Right atrium auricular region (tissue), 2 donors: Measurements from ENCODE around the gene C5orf63. TPM values are rescaled to one million over a fixed set of nuclear protein-coding genes. Genes with fewer than 3 reads are reported as not detected.

Experiments used
- DNase-seq: peaks from one replicate; pipeline ENCODE4 v3.0.0-alpha.2; 2019; ENCODE audit warnings: low spot score
- H3K27ac ChIP-seq, 2 donors: fragments of 200-600 bp; sonication (generic); 1 replicate in 1 of 2; 2 replicates in 1 of 2; pipeline ENCODE4 v1.5.1; 2016 to 2019
- H3K27me3 ChIP-seq, 2 donors: fragments of 200-600 bp; sonication (generic); one replicate each; pipeline versions ENCODE4 v1.5.1 to v1.6.0; 2017 to 2019
- H3K36me3 ChIP-seq: fragments of 200-600 bp; sonication (generic); one replicate; pipeline ENCODE4 v1.5.1; 2016
- H3K4me1 ChIP-seq, 2 donors: fragments of 200-600 bp; sonication (generic); one replicate each; pipeline versions ENCODE4 v1.5.1 to v1.6.0; 2017 to 2019
- H3K4me3 ChIP-seq, 2 donors: fragments of 200-600 bp; sonication (generic); 1 replicate in 1 of 2; 2 replicates in 1 of 2; pipeline ENCODE4 v1.5.1; 2017 to 2019; ENCODE audit warnings: mild to moderate bottlenecking in 1 of 2, moderate library complexity in 1 of 2
- H3K9me3 ChIP-seq, 2 donors: fragments of 200-600 bp; sonication (generic); one replicate each; pipeline ENCODE4 v1.5.1; 2019
- total RNA-seq, 2 donors: library from RNA; depleted of rRNA; stranded (reverse); fragments of >200 nt; gene quantifications; one replicate each; pipeline ENCODE4 v1.1.0, GENCODE V29; 2016
- TF ChIP-seq, protein P1 (sequence below), 2 donors: fragments of 200-600 bp; sonication (generic); IDR thresholded peaks; one replicate each; pipeline ENCODE4 v1.5.1; 2019; ENCODE audit warnings: antibody characterized with exemption in 2 of 2

The C5orf63 gene
- total RNA-seq, 2 donors from 2014 or later = 1.7 to 2.8 TPM

DNA sequence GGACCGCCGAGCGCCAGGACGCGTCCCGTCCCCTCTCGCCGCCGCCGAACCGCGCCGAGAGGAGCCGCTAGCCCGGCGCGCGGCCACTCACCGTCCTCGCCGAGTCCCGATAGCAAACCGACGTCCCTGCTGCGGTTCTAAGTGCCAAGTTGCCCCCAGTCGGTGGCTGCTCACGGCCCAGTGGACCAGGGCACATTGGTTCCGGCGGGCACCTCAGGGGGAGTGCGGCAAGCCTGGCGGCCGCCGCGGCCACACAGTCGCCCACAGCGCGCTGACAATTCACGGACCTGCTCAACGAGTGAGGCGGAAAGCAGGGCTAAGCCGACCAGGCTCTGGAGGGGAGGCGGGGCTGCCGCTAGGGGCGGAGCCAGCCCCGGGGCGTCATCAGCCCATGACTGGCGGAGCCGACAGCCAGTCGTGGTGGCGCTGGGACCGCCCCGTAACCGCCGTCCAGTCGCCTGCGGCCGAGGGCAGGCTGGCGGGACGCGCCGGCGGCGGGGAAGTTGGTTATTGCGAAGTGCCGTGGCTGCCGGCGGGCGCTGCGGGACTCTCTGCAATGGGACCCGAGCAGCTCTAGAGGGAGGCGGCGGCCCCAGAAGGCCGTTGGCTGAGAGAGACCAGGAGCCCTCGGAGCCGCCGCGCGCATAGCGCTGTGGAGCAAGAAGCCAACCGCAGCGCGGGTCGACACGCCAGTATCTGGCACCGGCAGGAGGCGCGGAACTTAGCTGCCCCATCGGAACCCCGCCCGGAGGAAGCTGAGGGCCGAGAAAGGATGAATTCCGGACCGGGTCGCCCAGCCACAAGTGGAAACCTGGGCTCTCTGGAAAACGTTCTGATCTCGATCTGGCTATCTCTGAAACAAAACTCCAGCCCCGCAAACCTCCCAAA, 42.8 kb downstream of the C5orf63 start, which contains the start of gene MARCHF3:
MARCHF3 (minus strand) TSS at position 300 of the 888 bp plus-strand sequence. CDS start 112,387 bp downstream, outside the sequence.
- Histone ChIP-seq H3K4me3 (peak within 1 kb of the TSS; percentile 81), H3K4me1 (peaks cover 0 to 23% of the 10 kb centered on the region in 2 donors), H3K9me3 (no peaks in the 10 kb centered on the region), H3K27me3 (no peaks in the 10 kb centered on the region), H3K36me3 (no peaks in the 10 kb centered on the region), H3K27ac (peak within 1 kb of the TSS; percentile 94 to 97)
- peak; percentile 94 for DNase-seq
- TF ChIP-seq, protein P1, sequence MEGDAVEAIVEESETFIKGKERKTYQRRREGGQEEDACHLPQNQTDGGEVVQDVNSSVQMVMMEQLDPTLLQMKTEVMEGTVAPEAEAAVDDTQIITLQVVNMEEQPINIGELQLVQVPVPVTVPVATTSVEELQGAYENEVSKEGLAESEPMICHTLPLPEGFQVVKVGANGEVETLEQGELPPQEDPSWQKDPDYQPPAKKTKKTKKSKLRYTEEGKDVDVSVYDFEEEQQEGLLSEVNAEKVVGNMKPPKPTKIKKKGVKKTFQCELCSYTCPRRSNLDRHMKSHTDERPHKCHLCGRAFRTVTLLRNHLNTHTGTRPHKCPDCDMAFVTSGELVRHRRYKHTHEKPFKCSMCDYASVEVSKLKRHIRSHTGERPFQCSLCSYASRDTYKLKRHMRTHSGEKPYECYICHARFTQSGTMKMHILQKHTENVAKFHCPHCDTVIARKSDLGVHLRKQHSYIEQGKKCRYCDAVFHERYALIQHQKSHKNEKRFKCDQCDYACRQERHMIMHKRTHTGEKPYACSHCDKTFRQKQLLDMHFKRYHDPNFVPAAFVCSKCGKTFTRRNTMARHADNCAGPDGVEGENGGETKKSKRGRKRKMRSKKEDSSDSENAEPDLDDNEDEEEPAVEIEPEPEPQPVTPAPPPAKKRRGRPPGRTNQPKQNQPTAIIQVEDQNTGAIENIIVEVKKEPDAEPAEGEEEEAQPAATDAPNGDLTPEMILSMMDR (IDR thresholded peaks at IDR 0.05) = peak; percentile 13 to 45

DNA sequence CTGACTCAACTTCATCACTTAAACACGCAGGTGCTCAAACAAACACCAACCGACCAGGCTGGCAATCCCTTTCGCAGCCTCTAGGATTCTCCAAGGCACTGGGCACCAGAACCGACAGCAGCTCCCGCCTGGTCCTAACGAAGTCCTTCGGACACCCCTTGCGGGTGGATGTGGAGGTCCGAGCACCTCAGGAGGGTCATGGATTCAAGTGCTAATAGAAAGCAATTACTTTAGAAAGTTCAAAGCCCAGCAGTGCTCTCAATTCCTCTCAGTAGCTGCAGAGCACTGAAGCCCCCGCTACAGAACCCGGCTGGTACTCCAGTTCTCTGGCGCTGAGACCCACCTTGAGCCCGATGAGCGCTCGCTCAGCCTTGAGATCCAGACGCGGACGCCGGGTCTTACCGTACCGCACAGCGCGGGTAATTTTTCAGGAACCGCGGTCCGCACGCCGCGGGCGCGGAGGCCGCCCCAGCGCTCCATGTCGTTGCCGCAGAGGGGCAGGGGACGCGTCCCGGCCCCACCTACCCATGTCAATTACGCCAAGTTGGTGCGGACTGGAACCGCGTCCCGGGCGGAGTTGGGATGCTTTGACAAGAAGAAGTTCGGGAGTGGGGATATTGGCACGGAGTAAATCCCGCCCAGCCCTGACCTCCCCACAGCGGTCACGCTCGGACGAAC, 43.6 kb downstream of the C5orf63 start:
- H3K4me3 ChIP-seq = peak overlapping the region; percentile 81
- TF ChIP-seq, protein P1 (IDR thresholded peaks at IDR 0.05) = peak; percentile 29 to 57
- peak overlapping the region; percentile 94 to 97 for H3K27ac ChIP-seq
- H3K36me3 ChIP-seq = no peaks in the 10 kb centered on the region
- DNase-seq = peak; percentile 65
- no peaks in the 10 kb centered on the region for H3K27me3 ChIP-seq
- H3K9me3 ChIP-seq = no peaks in the 10 kb centered on the region
- H3K4me1 ChIP-seq = peaks cover 0 to 26% of the 10 kb centered on the region in 2 donors

DNA sequence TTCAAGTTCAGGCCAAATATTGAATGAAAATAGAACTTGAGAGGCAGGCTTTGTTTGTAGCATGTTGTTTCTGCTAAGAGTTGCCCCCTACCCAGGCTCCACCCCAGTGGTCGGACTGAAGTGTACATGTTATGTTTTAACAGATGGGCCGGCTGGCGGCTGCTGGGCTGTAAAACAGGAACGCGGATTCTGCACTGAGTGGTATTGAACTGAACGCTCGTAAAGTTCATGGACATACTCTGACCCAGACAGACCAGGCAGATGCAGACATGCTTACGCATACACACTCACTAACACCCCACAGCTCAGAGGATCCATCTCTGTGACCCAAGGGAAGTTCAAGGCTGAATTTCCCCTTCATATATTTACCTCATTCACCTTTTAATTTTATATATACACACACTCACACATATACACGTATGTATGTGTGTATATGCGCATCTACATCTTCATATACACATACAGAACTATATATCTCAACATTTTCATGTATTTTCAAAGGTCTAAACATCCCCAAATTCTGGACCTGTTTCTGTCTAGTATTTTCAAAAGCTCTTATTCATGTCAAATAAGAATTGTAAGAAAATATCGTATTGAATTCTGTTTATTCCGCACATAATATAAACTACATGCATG, 44.4 kb downstream of the C5orf63 start:
- no peaks in the 10 kb centered on the region for H3K27me3 ChIP-seq
- TF ChIP-seq, protein P1 (IDR thresholded peaks at IDR 0.05) = no peak
- peaks cover 0 to 26% of the 10 kb centered on the region in 2 donors for H3K4me1 ChIP-seq
- peak overlapping the region; percentile 94 to 97 for H3K27ac ChIP-seq
- H3K9me3 ChIP-seq = no peaks in the 10 kb centered on the region
- H3K36me3 ChIP-seq = no peaks in the 10 kb centered on the region
- H3K4me3 ChIP-seq = peak overlapping the region; percentile 81
- DNase-seq = no peak

DNA sequence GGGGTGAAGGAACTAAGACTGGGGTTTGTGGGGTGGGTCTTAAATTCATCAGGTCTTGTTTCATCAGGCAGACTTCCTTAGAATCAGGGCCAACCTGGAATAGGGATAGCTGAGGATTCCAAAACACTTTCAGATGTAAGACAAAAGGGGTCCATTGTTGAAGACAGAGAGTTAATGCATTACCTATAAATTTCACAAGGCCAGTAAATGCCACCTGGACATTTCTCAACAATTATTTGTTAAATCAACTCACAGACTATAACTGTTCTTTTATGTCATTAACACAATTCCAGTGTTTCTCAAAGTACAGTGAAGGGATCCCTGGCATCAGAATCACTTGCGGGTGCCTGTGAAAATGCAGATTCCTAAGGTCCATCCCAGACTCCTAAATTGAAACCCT, 45.8 kb downstream of the C5orf63 start:
- Histone ChIP-seq H3K4me1 (peaks cover 0 to 26% of the 10 kb centered on the region in 2 donors), H3K9me3 (no peaks in the 10 kb centered on the region), H3K36me3 (no peaks in the 10 kb centered on the region), H3K27ac (no peak overlapping the region), H3K4me3 (no peak overlapping the region), H3K27me3 (no peaks in the 10 kb centered on the region)
- no peak for DNase-seq
- TF ChIP-seq, protein P1 (IDR thresholded peaks at IDR 0.05) = no peak

DNA sequence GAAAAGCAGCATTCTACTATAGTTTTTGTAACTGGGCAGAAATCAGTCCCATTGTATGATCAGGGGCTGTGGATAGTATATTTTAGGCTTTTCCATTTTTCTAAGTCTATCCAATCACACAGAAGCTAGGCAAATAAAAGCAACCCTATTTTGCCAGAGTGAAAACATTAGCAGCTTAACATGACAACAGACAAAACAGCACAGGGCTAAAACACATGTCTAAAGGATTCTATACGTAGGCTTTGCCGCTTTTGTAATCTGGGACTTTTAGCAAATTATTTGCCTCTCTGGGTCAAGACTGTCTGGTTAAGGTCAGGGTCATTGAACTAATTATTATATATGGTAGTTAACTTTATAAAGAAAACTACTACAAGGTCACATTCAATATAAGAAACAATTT, 47.1 kb downstream of the C5orf63 start:
- no peaks in the 10 kb centered on the region for H3K27me3 ChIP-seq
- H3K9me3 ChIP-seq = no peaks in the 10 kb centered on the region
- H3K4me1 ChIP-seq = peaks cover 0 to 22% of the 10 kb centered on the region in 2 donors
- DNase-seq = no peak
- no peak overlapping the region for H3K4me3 ChIP-seq
- TF ChIP-seq, protein P1 (IDR thresholded peaks at IDR 0.05) = no peak
- peak overlapping the region in 1 of 2 donors; percentile 41 for H3K27ac ChIP-seq
- no peaks in the 10 kb centered on the region for H3K36me3 ChIP-seq
